Smooth muscle cell (in vitro differentiated cells): ENCODE results near the gene CTSH. TPM values are rescaled to one million over a fixed set of nuclear protein-coding genes. Genes with fewer than 3 reads are reported as not detected.
A peak's percentile ranks its signal among the peaks of the same experiment; 100 is the strongest.

Source experiments
- DNase-seq: peaks from one replicate; lab custom pipeline; 2025; ENCODE audit not compliant: unreplicated experiment; lab: John Stamatoyannopoulos, UW
- H2AFZ ChIP-seq: fragments of 200-600 bp; sonication (generic); 2 replicates; pipeline ENCODE4 v1.6.0; 2016; ENCODE audit warnings: antibody characterized with exemption, low read depth, mild to moderate bottlenecking
- H3F3A ChIP-seq: fragments of 200-600 bp; sonication (generic); 2 replicates; pipeline ENCODE4 v1.6.0; 2017; ENCODE audit warnings: antibody characterized with exemption, low read depth
- H3K27ac ChIP-seq: fragments of 200-600 bp; sonication (generic); 2 replicates; pipeline ENCODE4 v1.5.1; 2016; ENCODE audit warnings: low read depth, mild to moderate bottlenecking
- H3K27me3 ChIP-seq: fragments of 200-600 bp; sonication (generic); 2 replicates; pipeline ENCODE4 v1.6.1; 2016; ENCODE audit warnings: low read depth, mild to moderate bottlenecking
- H3K36me3 ChIP-seq: fragments of 200-600 bp; sonication (generic); 2 replicates; pipeline ENCODE4 v1.5.1; 2016; ENCODE audit warnings: low read depth
- H3K4me1 ChIP-seq: fragments of 200-600 bp; sonication (generic); 2 replicates; pipeline ENCODE4 v1.5.1; 2016; ENCODE audit warnings: low read depth
- H3K4me2 ChIP-seq: fragments of 200-600 bp; sonication (generic); 2 replicates; pipeline ENCODE4 v1.6.0; 2016; ENCODE audit warnings: mild to moderate bottlenecking
- H3K4me3 ChIP-seq: fragments of 200-600 bp; sonication (generic); 2 replicates; pipeline ENCODE4 v1.5.1; 2016; ENCODE audit warnings: mild to moderate bottlenecking
- H3K79me2 ChIP-seq: fragments of 200-600 bp; sonication (generic); 2 replicates; pipeline ENCODE4 v1.6.0; 2016; ENCODE audit warnings: low read depth, mild to moderate bottlenecking
- H3K9ac ChIP-seq: fragments of 200-600 bp; sonication (generic); 2 replicates; pipeline ENCODE4 v1.6.0; 2016; ENCODE audit warnings: low read depth
- H3K9me3 ChIP-seq: fragments of 200-600 bp; sonication (generic); replicated peaks from 2 replicates; pipeline ENCODE4 v1.5.1; 2016; ENCODE audit warnings: low read depth
- H4K20me1 ChIP-seq: fragments of 200-600 bp; sonication (generic); 2 replicates; pipeline ENCODE4 v1.6.0; 2016; ENCODE audit warnings: low read depth
- CTCF ChIP-seq: fragments of 200-600 bp; sonication (generic); IDR thresholded peaks from 2 replicates; pipeline ENCODE4 v1.5.1; 2017; ENCODE audit warnings: borderline replicate concordance, mild to moderate bottlenecking, antibody characterized with exemption; ENCODE audit not compliant: insufficient read depth, poor library complexity, severe bottlenecking
- WGBS: methylation state at CpG from one replicate; pipeline ENCODE4 v1.1.7; 2016; ENCODE audit warnings: low lambda C conversion rate; 5-methylcytosine and 5-hydroxymethylcytosine counted together
- polyA plus RNA-seq: library from polyadenylated mRNA; unstranded; fragments of >200 nt; fragmentation: Nextera tagmentation; extraction: Ambion mirVana; gene quantifications from 2 replicates; pipeline ENCODE4 v1.2.1, GENCODE V29; 2016
- total RNA-seq: library from RNA; depleted of rRNA; stranded (reverse); fragments of >200 nt; gene quantifications from 2 replicates; pipeline ENCODE4 v1.2.3, GENCODE V29; 2014

Gene CTSH
- total and polyA plus RNA-seq, 2 experiments from 2014 or later: 23.4 to 38.5 TPM

- no peak for TF ChIP-seq CTCF
- H3K27ac ChIP-seq: no peak overlapping the region
- no peak overlapping the region for H3K9ac ChIP-seq
- no peaks in the 10 kb centered on the region for H3K9me3 ChIP-seq
- H3K79me2 ChIP-seq: no peaks in the 10 kb centered on the region
- no peaks in the 10 kb centered on the region for H3K4me1 ChIP-seq
- H3K4me3 ChIP-seq: no peak overlapping the region
- H3K27me3 ChIP-seq: no peaks in the 10 kb centered on the region
- 91% methylated on average over 17 of the region's 17 CpGs for WGBS
- H3F3A ChIP-seq: peaks cover 10% of the 10 kb centered on the region
- DNase-seq: no peak
- no peaks in the 10 kb centered on the region for H4K20me1 ChIP-seq
- H3K36me3 ChIP-seq: no peaks in the 10 kb centered on the region
- no peak overlapping the region for H2AFZ ChIP-seq
- no peak overlapping the region for H3K4me2 ChIP-seq
These were observed 47.8 kb upstream of the CTSH start for GRCh38 chr15:78992416-78993256.

- Histone ChIP-seq H3K27ac (no peak overlapping the region), H2AFZ (no peak overlapping the region), H3K79me2 (no peaks in the 10 kb centered on the region), H3K36me3 (no peaks in the 10 kb centered on the region), H3F3A (peaks cover 10% of the 10 kb centered on the region), H4K20me1 (no peaks in the 10 kb centered on the region), H3K9ac (no peak overlapping the region), H3K9me3 (no peaks in the 10 kb centered on the region), H3K27me3 (no peaks in the 10 kb centered on the region), H3K4me2 (no peak overlapping the region), H3K4me3 (no peak overlapping the region), H3K4me1 (no peaks in the 10 kb centered on the region)
- WGBS: 88% methylated on average over 15 of the region's 15 CpGs
- no peak for TF ChIP-seq CTCF
- DNase-seq: no peak
These were observed 47.0 kb upstream of the CTSH start for GRCh38 chr15:78991879-78992278.

GRCh38 chr15:78991476-78991875 is 46.6 kb upstream of the CTSH start:
- WGBS: 46% methylated on average over 10 of the region's 10 CpGs
- Histone ChIP-seq H3K79me2 (no peaks in the 10 kb centered on the region), H3K9me3 (no peaks in the 10 kb centered on the region), H3K27me3 (no peaks in the 10 kb centered on the region), H3K4me1 (no peaks in the 10 kb centered on the region), H3K27ac (no peak overlapping the region), H2AFZ (no peak overlapping the region), H3K9ac (no peak overlapping the region), H4K20me1 (no peaks in the 10 kb centered on the region), H3K36me3 (no peaks in the 10 kb centered on the region), H3K4me2 (no peak overlapping the region), H3F3A (peaks cover 10% of the 10 kb centered on the region), H3K4me3 (no peak overlapping the region)
- TF ChIP-seq CTCF: no peak
- DNase-seq: no peak

- Histone ChIP-seq H2AFZ (no peak overlapping the region), H3K9me3 (no peaks in the 10 kb centered on the region), H3K4me2 (peak overlapping the region; percentile 57), H3K9ac (no peak overlapping the region), H3K4me3 (no peak overlapping the region), H3K36me3 (no peaks in the 10 kb centered on the region), H3K27ac (peak overlapping the region; percentile 80), H3K4me1 (no peaks in the 10 kb centered on the region), H3K27me3 (no peaks in the 10 kb centered on the region), H4K20me1 (no peaks in the 10 kb centered on the region), H3F3A (peaks cover 10% of the 10 kb centered on the region), H3K79me2 (no peaks in the 10 kb centered on the region)
- TF ChIP-seq CTCF: no peak
- DNase-seq: no peak
- 72% methylated on average over 1 of the region's 1 CpG for WGBS
These were observed 45.4 kb upstream of the CTSH start for GRCh38 chr15:78990278-78990677.
